GM12865 (cell line): ENCODE results near the gene GPR107.

Source experiments
- DNase-seq: peaks from one replicate; pipeline ENCODE4 v3.0.0; 2010; ENCODE audit warnings: low read depth
- H3K4me3 ChIP-seq: 2 replicates; pipeline ENCODE4 v1.5.1; 2011; ENCODE audit warnings: mild to moderate bottlenecking, low read depth, low read length, control low read depth
- TF ChIP-seq, protein P1 (sequence below): IDR thresholded peaks from 2 replicates; pipeline ENCODE4 v1.5.1; 2011; ENCODE audit warnings: low read length, control low read depth, low read depth, inconsistent platforms; ENCODE audit not compliant: insufficient read depth; ENCODE audit errors: missing control alignments

Gene GPR107

DNA sequence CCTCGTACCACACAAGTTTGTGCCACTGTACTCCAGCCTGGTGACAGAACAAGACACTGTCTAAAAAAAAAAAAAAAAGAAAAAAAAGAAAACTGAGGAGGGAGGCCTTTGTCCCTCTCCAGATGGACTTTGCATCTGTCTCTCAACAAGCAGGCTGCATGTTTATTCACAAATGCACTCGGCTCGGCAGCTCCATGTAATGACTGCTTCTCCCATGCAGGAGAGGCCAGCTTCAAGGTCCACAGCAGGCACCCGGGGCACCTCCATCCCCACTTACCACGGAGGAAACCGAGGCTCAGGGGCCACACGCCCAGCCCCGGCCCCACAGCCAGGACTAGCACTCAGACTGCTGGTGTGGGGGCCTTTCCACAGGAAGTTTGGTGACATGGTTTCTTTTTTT lies 105.4 kb downstream of the GPR107 start:
- TF ChIP-seq, protein P1, sequence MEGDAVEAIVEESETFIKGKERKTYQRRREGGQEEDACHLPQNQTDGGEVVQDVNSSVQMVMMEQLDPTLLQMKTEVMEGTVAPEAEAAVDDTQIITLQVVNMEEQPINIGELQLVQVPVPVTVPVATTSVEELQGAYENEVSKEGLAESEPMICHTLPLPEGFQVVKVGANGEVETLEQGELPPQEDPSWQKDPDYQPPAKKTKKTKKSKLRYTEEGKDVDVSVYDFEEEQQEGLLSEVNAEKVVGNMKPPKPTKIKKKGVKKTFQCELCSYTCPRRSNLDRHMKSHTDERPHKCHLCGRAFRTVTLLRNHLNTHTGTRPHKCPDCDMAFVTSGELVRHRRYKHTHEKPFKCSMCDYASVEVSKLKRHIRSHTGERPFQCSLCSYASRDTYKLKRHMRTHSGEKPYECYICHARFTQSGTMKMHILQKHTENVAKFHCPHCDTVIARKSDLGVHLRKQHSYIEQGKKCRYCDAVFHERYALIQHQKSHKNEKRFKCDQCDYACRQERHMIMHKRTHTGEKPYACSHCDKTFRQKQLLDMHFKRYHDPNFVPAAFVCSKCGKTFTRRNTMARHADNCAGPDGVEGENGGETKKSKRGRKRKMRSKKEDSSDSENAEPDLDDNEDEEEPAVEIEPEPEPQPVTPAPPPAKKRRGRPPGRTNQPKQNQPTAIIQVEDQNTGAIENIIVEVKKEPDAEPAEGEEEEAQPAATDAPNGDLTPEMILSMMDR = no peak
- DNase-seq = no peak
- no peak overlapping the region for H3K4me3 ChIP-seq

DNA sequence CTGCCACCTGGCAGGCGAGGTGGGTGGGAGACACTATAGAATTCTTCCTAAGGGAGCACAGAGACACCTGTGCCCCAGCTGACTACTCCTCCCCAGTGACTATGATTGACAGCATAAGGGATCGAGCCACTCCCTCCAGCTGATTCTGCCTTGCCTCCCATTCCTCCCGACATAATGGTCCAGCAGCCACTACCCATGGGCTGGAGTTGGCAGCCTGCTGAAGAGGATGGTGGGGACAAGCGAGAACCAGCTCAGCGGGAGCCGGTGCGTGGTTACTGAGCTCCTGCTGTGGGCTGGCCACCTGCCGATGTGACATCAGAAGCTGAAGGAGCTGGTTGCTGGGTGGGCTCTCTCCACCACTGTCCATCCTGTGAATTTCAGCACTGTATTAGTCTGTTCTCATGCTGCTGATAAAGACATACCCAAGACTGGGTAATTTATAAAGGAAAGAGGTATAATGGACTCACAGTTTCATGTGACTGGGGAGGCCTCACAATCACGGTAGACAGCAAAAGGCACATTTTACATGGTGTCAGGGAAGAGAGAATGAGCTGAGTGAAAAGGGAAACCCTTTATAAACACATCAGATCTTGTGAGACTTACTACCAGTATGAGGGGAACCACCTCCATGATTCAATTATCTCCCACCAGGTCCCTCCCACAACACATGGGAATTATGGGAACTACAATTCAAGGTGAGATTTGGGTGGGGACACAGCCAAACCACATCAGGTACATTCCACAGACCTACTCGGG lies 106.4 kb downstream of the GPR107 start:
- DNase-seq = no peak
- TF ChIP-seq, protein P1 = no peak
- H3K4me3 ChIP-seq = no peak overlapping the region

DNA sequence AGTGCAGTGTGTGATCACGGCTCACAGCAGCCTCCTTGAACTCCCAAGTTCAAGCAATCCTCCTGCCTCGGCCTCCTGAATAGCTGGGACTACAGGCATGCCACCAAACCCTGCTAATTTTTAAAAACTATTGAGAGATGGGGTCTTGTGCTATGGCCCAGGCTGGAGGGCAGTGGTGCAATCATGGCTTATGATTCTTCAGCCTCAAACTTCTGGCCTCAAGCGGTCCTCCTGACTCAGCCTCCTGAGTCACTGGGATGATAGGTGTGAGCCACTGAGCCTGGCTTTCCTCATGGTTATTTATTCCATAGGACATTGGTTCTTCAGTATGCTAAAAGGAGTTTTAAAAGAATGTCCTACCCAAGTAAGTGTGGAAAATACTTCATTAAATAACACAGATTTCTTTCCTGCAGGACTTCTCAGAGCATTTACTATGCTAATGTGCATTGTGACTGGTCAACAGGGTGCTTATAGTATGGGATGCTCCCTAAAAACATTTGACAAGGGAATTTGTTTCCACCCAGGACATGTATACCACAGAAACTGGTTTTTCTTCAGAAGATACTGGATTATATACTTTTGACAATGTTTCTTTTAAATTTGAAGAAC lies 107.3 kb downstream of the GPR107 start:
- H3K4me3 ChIP-seq = no peak overlapping the region
- no peak for DNase-seq
- TF ChIP-seq, protein P1 = no peak

DNA sequence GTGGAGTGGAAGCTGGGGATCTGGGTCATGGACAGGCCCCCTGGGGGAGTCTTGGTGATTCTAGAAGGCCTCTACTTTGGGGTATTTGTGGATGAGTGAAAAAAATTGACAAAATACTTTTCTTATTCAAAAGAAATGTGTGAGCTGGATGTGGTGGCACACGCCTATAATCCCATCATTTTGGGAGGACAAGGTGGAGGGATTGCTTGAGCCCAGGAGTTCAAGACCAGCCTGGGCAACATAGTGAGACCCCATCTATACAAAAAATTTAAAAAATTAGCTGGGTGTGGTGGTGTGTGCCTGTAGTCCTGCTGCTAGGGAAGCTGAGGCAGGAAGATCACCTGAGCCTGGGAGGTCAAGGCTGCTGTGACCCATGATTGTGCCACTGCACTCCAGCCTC lies 111.9 kb downstream of the GPR107 start:
- H3K4me3 ChIP-seq = no peak overlapping the region
- TF ChIP-seq, protein P1 = no peak
- DNase-seq = no peak

DNA sequence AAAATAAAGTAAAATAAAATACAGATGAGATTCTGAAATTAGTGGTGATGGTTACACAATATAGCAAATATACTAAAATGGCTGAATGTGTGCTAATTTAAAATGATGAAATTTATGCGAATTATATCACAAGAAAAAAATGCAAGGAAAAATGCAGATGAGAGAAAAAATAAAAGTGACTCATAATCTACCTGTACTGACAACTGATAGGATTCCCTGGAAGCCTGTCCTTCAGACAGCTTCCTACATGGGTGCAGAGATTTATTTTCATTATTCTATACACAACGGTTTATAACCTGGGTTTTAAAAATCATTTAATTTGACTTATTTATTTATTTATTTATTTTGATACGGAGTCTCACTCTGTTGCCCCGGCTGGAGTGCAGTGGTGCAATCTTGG lies 112.7 kb downstream of the GPR107 start:
- DNase-seq = no peak
- no peak overlapping the region for H3K4me3 ChIP-seq
- TF ChIP-seq, protein P1 = no peak

DNA sequence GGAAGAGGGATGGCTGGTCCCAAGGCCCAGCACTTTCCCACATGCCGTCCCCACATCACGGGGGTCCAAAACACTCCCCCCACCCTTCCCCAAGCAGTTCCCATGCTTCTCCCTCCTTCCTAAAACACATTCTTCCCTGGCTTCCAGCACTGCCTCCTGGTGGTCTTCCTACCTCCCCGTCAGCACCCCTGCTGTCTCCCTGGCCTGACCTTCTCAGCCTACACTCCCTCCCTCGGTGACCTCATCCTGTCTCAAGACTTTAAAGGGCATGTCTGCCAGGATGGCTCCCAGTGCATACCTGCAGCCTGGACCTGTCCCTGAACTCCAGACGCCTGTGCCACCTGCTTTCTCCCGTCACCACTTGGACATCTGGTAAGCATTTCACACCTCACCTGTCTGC lies 114.2 kb downstream of the GPR107 start:
- TF ChIP-seq, protein P1 = no peak
- no peak for DNase-seq
- H3K4me3 ChIP-seq = no peak overlapping the region
